ENCODE results near the gene FXYD1.

The FXYD1 gene

DNA sequence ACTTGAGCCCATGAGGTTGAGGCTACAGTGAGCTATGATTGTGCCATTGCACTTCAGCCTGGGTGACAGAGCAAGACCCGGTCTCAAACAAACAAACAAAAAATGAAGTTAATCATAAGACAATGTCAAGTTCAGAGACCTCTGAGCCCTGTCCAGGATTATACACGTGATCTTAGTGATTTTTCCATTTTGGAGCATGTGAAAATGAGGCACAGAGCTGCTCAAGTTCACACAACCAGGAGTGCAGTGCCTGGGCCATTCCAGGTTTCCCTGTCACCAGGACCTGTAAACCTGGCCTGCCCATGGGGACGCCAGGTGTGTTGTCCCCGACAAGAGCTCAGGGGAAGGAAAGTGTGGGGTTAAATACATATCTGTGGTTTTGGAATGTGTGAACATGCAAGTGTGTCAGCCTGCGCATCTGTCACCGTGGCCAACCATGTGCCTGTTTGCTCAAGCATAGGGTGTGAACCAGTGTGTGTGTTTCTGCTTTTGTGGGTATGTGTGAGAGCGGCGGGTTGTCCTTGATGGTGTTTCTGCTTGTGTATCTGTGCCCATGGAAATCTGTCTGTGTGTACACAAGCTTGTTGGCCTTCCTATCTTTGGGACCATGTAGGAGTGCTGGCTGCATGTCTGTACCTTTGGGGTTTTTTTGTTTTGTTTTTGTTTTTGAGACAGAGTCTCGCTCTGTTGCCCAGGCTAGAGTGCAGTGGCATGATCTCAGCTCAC lies 1.5 kb upstream of the FXYD1 start:
- Mint-ChIP-seq H3K4me3 (no peak overlapping the region), H3K27me3 (peaks cover 4% of the 10 kb centered on the region), H3K4me1 (peaks cover 31% of the 10 kb centered on the region), H3K9me3 (peaks cover 6% of the 10 kb centered on the region), H3K36me3 (peaks cover 1% of the 10 kb centered on the region), H3K27ac (no peak overlapping the region)
- DNase-seq (ENCODE audit: low spot score in 2 of 2) (no peak), ATAC-seq (ENCODE audit: low read depth) (peak; percentile 14)

GRCh38 chr19:35140207-35140961 lies 1.8 kb downstream of the FXYD1 start:
- Mint-ChIP-seq H3K27me3 (peaks cover 4% of the 10 kb centered on the region), H3K36me3 (no peaks in the 10 kb centered on the region), H3K27ac (peak overlapping the region; percentile 58), H3K4me1 (peaks cover 40% of the 10 kb centered on the region), H3K9me3 (no peaks in the 10 kb centered on the region), H3K4me3 (peak overlapping the region; percentile 76)
- no peak for DNase-seq (ENCODE audit: low spot score in 2 of 2)
- no peak for ATAC-seq (ENCODE audit: low read depth)

DNA sequence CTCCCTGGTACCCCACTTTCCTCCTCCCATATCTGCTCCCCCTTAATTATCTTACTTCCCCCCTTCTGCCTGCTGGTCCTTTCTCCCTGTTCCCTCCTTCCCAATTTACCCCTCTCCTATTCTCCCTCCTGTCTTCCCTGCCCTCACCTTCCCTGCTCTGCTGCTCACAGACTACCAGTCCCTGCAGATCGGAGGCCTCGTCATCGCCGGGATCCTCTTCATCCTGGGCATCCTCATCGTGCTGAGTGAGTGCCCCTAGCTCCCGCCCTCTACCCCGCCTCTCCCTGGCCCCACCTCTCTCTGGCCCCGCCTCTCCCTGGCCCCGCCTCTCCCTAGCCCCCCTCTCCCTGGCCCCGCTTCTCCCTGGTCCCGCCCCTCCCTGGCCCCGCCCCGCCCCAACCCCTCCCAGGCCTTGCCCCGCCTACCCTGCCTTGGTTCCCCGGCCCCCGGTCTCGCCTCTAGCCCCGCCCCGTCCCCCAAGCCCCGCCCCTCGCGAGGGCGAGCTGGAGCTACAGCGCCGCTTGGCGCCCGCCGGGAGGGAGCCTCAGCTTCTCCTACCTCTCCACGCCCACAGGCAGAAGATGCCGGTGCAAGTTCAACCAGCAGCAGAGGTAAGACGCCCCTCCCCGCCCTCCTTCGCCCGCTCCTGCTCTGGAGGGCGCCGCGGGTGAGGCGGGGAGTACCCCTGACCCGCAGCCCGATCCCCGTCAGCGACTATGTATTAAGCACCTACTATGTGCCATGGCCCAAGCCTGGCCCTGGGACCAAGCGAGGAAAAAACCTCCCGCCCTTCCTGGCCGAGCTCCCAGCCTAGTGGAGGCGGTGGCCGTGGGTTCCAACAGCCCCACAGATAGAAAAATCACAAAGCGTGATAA lies 2.6 kb downstream of the FXYD1 start:
- peak overlapping the region; percentile 90 for H3K4me3 Mint-ChIP-seq
- no peaks in the 10 kb centered on the region for H3K36me3 Mint-ChIP-seq
- peaks cover 38% of the 10 kb centered on the region for H3K4me1 Mint-ChIP-seq
- H3K9me3 Mint-ChIP-seq, result no peaks in the 10 kb centered on the region
- peak overlapping the region; percentile 59 for H3K27ac Mint-ChIP-seq
- peaks cover 4% of the 10 kb centered on the region for H3K27me3 Mint-ChIP-seq
- ATAC-seq (ENCODE audit: low read depth) (peak; percentile 73), DNase-seq (ENCODE audit: low spot score in 2 of 2) (peak; percentile 87 to 89)

DNA sequence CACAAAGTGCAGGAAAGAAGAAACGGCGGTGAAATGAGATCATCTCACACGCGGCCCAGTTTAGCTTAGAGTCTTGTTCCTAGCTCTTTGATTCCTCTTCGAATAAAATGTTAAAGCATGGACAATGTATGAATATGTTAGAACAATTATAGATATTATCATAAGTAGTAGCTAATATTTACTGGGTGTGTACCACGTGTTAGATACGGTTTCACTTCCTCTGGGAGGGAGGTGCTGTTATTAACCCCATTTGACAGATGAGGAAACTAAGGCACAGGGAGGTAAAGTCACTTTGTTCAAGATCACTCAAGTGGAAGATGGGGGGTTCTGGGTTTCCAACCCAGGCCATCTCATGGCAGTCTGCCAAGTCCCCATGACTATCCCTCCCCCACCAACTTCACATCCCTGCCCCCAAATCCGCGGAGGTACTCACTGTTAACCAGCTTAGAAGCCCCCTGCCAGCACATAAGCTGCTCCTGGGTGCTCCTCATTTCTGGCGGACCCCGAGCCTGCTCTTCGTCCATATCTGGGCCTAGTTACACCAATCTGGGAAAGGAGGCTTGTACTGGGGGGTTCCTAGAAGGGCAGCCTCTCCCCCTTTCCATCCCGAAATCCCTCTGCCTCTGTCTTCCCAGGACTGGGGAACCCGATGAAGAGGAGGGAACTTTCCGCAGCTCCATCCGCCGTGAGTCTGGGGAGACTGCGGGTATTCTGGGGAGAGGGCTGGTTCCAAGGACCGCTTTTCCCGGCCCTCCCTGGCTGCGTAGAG lies 3.4 kb downstream of the FXYD1 start:
- peak overlapping the region; percentile 90 for H3K4me3 Mint-ChIP-seq
- H3K9me3 Mint-ChIP-seq, result no peaks in the 10 kb centered on the region

GRCh38 chr19:35142606-35143230 lies 4.1 kb downstream of the FXYD1 start:
- H3K9me3 Mint-ChIP-seq, result no peaks in the 10 kb centered on the region
- ATAC-seq (ENCODE audit: low read depth) (peak; percentile 35), DNase-seq (ENCODE audit: low spot score in 2 of 2) (peak; percentile 77 to 78)
- H3K4me1 Mint-ChIP-seq, result peaks cover 32% of the 10 kb centered on the region
- no peaks in the 10 kb centered on the region for H3K36me3 Mint-ChIP-seq
- H3K4me3 Mint-ChIP-seq, result peak overlapping the region; percentile 90
- no peak overlapping the region for H3K27ac Mint-ChIP-seq
- H3K27me3 Mint-ChIP-seq, result peaks cover 2% of the 10 kb centered on the region

More for the DNA sequence above, 3.4 kb downstream of the FXYD1 start:
- no peaks in the 10 kb centered on the region for H3K36me3 Mint-ChIP-seq
- DNase-seq (ENCODE audit: low spot score in 2 of 2) (no peak), ATAC-seq (ENCODE audit: low read depth) (peak; percentile 23)
- peak overlapping the region; percentile 59 for H3K27ac Mint-ChIP-seq
- H3K27me3 Mint-ChIP-seq, result peaks cover 4% of the 10 kb centered on the region
- peaks cover 37% of the 10 kb centered on the region for H3K4me1 Mint-ChIP-seq

DNA sequence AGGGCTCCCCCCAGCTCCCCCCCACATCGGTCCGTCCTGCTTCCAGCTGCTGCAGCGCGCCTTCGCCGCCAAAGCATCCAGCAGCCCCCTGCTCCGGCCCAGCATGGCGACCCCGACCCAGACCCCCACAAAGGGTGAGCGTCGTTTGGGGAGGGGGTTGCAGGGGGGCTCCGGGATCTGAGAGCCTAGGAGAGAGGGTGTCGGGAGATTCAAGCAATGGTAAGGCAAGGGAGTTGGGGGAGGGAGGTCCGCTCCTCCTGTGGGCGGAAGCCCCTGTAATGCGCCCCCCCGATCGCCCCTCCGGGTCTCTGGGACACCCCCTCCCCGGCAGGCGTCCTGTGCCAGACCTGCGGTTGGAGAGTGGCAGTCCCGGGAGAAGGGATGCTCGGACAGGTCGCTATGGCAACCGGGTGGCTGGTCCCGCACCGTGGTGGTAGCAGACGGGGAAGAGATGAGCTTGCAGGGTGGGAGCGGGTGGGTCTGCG lies 4.6 kb downstream of the FXYD1 start, which contains the start of gene FXYD7:
Gene FXYD7, plus strand, starts transcription at position 25 of the 485 bp plus-strand sequence. Its CDS starts 79 bp downstream, at position 104.
- Mint-ChIP-seq H3K36me3 (no peaks in the 10 kb centered on the region), H3K4me3 (peak within 1 kb of the TSS; percentile 90), H3K27me3 (peaks cover 2% of the 10 kb centered on the region)

GRCh38 chr19:35143818-35144217 lies 5.2 kb downstream of the FXYD1 start:
- no peak for DNase-seq (ENCODE audit: low spot score in 2 of 2)
- peak overlapping the region; percentile 16 for H3K27ac Mint-ChIP-seq
- H3K36me3 Mint-ChIP-seq, result no peaks in the 10 kb centered on the region
- H3K4me3 Mint-ChIP-seq, result peak overlapping the region; percentile 1
- H3K9me3 Mint-ChIP-seq, result no peaks in the 10 kb centered on the region
- H3K4me1 Mint-ChIP-seq, result peaks cover 27% of the 10 kb centered on the region
- ATAC-seq (ENCODE audit: low read depth), result no peak
- peaks cover 2% of the 10 kb centered on the region for H3K27me3 Mint-ChIP-seq

More for the DNA sequence above, 4.6 kb downstream of the FXYD1 start, which contains the start of gene FXYD7:
- Mint-ChIP-seq H3K4me1 (peaks cover 27% of the 10 kb centered on the region), H3K9me3 (no peaks in the 10 kb centered on the region), H3K27ac (peak within 1 kb of the TSS; percentile 16)
- DNase-seq (ENCODE audit: low spot score in 2 of 2) (no peak), ATAC-seq (ENCODE audit: low read depth) (no peak)

DNA sequence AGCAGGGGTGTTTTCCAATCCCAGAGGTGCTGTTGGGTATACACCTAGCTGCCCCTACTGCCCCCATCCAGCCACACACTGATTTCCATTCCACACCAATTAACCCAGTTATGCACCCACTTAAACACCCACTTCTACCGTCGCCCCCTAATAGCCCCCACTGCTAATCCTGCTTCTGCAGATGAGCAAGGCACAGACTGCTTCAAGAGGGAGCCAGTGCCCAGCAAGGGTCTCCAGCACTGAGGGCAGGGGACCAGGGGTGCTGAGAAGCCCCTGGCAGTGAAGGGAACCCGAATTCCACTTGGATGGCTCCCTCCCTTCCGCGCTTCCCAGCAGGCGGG lies 5.6 kb downstream of the FXYD1 start:
- Mint-ChIP-seq H3K27me3 (peaks cover 2% of the 10 kb centered on the region), H3K4me3 (no peak overlapping the region), H3K36me3 (no peaks in the 10 kb centered on the region), H3K27ac (no peak overlapping the region), H3K4me1 (peaks cover 25% of the 10 kb centered on the region), H3K9me3 (no peaks in the 10 kb centered on the region)
- DNase-seq (ENCODE audit: low spot score in 2 of 2), result no peak
- ATAC-seq (ENCODE audit: low read depth), result no peak

DNA sequence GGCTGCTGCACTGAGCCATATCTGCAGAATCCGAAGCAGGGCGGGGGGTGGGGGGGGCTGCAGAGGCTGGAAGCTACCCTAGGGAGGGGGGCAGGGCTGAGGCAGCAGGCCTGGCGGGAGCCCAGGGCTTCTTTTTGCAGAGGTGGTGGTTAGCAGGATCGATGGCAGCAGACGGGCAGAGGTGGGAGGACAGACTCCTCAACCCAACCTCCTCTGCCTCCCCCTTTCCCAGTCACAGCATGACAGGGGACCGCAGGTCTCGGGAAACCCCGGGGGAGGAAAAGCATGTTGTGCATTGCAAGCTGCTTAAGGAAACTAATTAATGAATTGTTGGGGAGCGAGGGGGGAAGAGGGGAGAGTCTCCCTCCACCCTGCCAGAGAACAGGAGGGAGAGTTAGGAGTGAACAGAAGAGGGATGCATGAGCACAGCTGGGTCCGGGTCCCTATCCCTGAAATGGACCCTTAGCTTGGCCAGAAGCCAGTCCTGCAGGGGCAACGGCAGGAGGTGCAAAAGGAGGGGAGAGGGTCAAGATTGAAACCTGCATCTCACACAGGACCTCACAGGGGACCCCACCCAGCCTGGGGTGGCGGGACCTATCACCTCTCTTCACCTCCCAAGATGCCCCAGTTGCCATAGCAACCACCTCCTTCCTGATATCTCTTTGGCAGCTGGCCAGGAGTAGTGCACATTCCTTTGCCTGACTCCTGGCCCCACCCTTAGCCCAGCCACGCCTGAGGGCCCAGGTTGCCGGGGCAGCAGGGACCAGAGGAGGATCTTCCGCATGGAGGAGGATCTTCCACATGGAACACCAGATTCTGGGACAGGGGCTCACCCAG lies 6.2 kb downstream of the FXYD1 start:
- Mint-ChIP-seq H3K27me3 (peaks cover 2% of the 10 kb centered on the region), H3K4me1 (peaks cover 25% of the 10 kb centered on the region), H3K36me3 (no peaks in the 10 kb centered on the region), H3K4me3 (no peak overlapping the region), H3K9me3 (no peaks in the 10 kb centered on the region), H3K27ac (no peak overlapping the region)
- DNase-seq (ENCODE audit: low spot score in 2 of 2) (no peak), ATAC-seq (ENCODE audit: low read depth) (no peak)

- H3K36me3 Mint-ChIP-seq, result no peaks in the 10 kb centered on the region
Observed at GRCh38 chr19:35146746-35147459, 8.3 kb downstream of the FXYD1 start.

GRCh38 chr19:35149463-35149862 lies 10.8 kb downstream of the FXYD1 start:
- H3K9me3 Mint-ChIP-seq, result no peaks in the 10 kb centered on the region
- ATAC-seq (ENCODE audit: low read depth) (no peak), DNase-seq (ENCODE audit: low spot score in 2 of 2) (no peak)
- peaks cover 22% of the 10 kb centered on the region for H3K4me1 Mint-ChIP-seq
- H3K36me3 Mint-ChIP-seq, result no peaks in the 10 kb centered on the region
- no peak overlapping the region for H3K4me3 Mint-ChIP-seq
- H3K27me3 Mint-ChIP-seq, result peaks cover 2% of the 10 kb centered on the region
- no peak overlapping the region for H3K27ac Mint-ChIP-seq

More at GRCh38 chr19:35146746-35147459, 8.3 kb downstream of the FXYD1 start:
- Mint-ChIP-seq H3K9me3 (no peaks in the 10 kb centered on the region), H3K4me3 (no peak overlapping the region), H3K27ac (peak overlapping the region; percentile 48), H3K4me1 (peaks cover 16% of the 10 kb centered on the region), H3K27me3 (no peaks in the 10 kb centered on the region)
- DNase-seq (ENCODE audit: low spot score in 2 of 2) (no peak), ATAC-seq (ENCODE audit: low read depth) (no peak)

- H3K27me3 Mint-ChIP-seq, result peaks cover 2% of the 10 kb centered on the region
- no peak overlapping the region for H3K4me3 Mint-ChIP-seq
- H3K36me3 Mint-ChIP-seq, result peaks cover 4% of the 10 kb centered on the region
- H3K4me1 Mint-ChIP-seq, result peaks cover 22% of the 10 kb centered on the region
- no peak overlapping the region for H3K27ac Mint-ChIP-seq
- ATAC-seq (ENCODE audit: low read depth) (no peak), DNase-seq (ENCODE audit: low spot score in 2 of 2) (no peak)
- no peaks in the 10 kb centered on the region for H3K9me3 Mint-ChIP-seq
Observed at GRCh38 chr19:35150445-35150844, 11.8 kb downstream of the FXYD1 start.
